VCaP (cell line): ENCODE measurements around the gene RTCB.

Experiments used
- H3K27ac ChIP-seq: fragments of 450-650 bp; 2 replicates; pipeline ENCODE4 v1.5.1; 2017
- TF ChIP-seq, protein P1 (sequence below): fragments of 450-650 bp; conservative IDR thresholded peaks from 2 replicates; pipeline ENCODE4 v1.5.1; 2017; ENCODE audit warnings: mild to moderate bottlenecking, moderate library complexity

Gene RTCB

DNA sequence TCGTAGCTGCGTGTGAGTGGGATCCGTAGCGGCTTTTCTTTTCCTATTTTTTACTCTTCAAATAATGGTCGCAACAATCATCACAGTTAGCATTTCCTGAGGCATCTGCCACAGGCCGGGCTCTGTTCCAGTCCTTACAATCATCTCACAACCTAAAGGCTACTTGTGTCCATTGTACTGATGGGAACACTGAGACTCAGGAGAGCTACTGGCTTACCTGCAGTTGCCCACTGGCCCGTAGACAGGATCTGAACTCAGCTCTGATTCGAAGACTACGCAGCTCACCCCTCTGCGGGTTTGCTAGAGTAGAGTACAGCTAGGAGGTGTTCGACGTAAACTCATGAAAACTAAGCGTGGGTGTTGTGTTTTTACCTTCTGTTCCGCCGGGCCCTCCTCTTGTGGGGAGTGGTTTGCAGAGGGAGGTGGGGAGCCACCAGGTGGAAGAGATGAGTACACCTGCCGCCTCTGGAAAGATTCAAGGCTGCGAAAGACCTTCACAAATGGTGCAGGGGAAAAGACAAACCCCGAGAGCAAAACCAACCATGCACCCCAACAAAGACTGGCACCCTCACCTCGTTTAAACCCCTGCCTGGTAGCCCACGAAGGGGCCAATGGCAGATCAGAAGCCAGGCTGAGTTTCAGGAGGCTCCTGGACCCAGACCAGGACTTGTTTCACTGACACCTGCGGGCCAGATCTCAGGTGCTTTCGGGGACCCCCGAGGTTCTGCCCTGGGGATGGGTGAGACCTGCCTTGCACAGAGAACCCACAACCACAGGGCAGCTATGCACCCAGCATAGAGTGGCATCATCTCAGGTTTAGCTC is 72.6 kb downstream of the RTCB start:
- H3K27ac ChIP-seq, result no peak overlapping the region
- TF ChIP-seq, protein P1, sequence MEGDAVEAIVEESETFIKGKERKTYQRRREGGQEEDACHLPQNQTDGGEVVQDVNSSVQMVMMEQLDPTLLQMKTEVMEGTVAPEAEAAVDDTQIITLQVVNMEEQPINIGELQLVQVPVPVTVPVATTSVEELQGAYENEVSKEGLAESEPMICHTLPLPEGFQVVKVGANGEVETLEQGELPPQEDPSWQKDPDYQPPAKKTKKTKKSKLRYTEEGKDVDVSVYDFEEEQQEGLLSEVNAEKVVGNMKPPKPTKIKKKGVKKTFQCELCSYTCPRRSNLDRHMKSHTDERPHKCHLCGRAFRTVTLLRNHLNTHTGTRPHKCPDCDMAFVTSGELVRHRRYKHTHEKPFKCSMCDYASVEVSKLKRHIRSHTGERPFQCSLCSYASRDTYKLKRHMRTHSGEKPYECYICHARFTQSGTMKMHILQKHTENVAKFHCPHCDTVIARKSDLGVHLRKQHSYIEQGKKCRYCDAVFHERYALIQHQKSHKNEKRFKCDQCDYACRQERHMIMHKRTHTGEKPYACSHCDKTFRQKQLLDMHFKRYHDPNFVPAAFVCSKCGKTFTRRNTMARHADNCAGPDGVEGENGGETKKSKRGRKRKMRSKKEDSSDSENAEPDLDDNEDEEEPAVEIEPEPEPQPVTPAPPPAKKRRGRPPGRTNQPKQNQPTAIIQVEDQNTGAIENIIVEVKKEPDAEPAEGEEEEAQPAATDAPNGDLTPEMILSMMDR, result no peak

DNA sequence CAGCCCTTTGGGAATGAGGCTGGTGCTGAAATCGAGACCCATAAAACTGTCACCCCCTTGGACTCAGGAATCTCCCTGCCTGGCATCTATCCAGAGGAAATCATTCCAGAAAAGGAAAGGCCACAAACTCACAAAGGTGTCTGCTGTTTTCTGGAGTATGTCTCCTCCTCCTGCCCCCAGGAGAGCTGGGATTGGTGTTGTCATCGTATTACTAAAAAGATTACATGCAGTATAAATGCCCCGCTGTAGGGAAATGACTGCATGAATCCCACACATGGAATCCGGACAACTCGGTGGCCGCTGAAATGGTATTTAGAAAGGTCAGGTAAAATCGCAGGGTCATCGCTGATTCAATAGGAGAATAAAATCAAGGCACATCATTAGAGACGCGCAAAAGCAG is 73.3 kb downstream of the RTCB start:
- TF ChIP-seq, protein P1, result no peak
- H3K27ac ChIP-seq, result no peak overlapping the region
